ENCODE results near the gene WDR64.
A peak's percentile ranks its signal among the peaks of the same experiment; 100 is the strongest.

The WDR64 gene

DNA sequence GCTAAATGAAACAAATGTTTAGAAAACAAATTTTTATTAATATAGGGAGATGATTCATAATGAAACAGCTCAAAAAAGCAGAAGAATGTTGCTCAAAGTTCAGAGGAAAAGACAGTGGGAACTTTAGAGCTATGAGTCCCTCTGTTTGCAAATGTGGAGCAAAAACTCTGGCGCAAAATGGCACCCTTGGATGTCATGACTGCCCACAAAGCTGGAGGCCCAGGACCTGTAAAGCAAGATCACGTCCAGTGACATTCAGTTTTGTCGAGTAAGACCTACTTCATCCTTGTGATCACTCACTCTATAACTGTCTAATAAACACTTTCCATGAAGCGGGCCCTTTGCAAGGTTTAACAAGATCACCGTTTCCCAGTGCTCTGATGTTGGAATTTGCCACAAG, 186.8 kb downstream of the WDR64 start:
- DNase-seq (ENCODE audit: low read depth): no peak

DNA sequence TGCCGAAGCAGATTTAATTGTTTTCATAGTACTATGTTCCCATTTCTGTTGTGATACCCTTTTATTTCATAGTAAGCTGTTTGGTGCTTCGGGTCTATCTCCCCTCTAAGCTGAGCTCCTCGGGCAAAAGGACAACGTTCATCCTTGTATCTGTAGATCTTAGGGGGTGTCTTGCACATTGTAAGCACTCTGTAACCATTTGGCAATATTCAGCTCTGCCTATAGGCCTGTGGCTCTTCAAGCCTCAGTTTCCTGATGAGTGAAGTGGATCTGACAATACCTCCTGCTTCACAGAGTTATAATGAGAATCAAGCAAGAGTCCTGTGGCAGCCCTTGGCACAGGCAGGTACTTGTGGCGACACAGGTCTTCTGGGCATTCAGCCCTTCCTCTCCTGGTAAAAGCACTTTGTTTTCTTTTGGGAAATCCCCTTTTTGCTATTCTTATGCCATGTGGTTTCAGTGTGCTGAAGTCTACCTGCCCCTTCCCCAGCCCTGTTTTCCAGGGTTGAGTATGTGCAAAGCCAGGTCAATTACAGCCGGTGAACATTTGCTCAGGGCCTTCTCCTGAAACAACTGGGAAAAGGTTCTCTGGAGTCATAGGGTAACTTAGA, 187.4 kb downstream of the WDR64 start:
- no peak for DNase-seq (ENCODE audit: low read depth)

DNA sequence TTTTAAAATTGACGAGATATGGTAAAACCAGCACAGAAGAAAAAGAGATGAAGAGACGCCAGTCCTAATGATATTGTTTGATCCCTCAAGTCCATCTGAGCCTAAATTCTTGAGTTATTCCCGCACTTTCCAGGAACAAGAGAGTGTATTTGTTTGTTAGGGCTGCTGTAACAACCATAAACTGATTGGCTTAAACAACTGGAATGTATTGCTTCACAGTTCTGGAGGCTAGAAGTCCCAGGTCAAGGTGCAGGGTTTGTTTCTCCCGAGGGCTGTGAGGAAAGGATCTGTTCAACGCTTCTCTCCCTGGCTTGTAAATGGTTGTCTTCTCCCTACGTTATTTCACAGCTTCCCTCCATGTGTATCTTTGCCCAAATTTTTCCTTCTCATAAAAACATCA, 188.1 kb downstream of the WDR64 start:
- no peak for DNase-seq (ENCODE audit: low read depth)

DNA sequence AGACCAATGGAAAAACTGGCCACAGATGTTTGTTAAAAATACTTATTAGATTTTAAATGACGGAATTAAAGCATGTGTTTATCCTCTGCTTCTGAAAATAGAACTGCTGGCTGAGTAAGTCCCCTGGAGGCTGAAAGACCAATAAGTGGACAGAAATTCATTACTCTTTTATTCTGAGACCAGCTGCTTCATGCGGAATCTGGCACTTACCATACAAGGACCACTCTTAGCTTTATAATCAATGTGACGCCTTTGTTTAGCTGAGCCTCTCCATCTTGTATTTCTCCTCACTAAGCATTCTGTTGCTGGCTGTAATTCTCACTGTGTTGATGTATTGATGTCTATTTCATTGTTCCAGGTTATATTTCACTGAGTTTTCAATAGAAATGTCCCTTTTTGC, 189.6 kb downstream of the WDR64 start:
- no peak for DNase-seq (ENCODE audit: low read depth)

DNA sequence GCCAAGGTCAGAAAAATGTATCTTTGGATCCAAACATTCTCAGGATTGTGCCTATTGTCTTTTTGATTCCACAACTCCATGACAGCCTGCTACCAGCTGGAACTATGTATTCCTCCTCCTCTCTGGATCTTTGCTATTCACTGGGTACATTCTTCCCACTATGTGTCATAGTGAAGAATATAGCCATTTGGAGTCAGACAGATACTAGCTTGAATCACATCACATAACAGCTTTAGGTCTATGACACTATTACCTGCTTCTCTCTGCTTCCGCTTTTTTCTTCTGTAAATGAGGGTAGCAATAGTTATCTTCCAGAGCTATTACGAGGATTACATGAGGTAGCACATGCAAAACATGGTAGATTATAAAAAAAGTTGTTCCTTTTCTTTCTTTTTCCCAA, 190.5 kb downstream of the WDR64 start:
- no peak for DNase-seq (ENCODE audit: low read depth)

DNA sequence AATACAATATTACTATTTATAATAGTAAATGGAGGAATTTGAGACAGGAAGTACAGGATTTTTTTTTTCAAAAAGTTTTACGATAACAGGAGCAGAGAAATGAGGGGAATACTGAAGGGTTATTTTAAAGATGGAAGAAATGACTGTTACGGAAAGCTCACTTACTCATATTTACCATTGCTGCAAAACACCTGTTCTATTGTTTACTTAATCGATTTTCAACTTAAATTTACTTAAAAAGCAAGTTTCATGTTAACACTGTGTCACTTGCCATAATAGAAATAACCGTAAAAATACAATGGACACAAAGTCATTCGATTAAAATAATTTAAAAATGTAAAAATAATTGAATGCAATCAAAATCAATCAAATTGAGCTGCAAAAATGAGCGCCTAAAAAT, 192.5 kb downstream of the WDR64 start:
- DNase-seq (ENCODE audit: low read depth): no peak

DNA sequence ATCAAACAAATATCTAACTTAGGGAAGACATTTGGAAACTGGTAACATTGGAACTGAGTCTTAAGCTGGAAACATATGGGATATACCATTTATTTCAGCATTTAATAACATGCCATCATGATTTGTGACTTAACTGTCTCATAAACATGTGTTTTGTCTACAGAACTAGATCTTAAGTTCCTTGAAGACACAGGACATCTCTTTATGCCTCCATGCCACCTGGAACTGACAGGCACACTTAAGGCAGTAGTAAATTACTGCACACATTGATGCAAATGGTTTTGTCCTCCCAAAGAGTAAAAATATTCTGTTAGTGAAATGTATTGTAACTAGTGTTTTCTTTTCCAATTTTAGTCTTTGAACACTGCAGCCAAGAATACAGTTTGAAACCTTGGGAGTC, 194.3 kb downstream of the WDR64 start:
- no peak for DNase-seq (ENCODE audit: low read depth)

DNA sequence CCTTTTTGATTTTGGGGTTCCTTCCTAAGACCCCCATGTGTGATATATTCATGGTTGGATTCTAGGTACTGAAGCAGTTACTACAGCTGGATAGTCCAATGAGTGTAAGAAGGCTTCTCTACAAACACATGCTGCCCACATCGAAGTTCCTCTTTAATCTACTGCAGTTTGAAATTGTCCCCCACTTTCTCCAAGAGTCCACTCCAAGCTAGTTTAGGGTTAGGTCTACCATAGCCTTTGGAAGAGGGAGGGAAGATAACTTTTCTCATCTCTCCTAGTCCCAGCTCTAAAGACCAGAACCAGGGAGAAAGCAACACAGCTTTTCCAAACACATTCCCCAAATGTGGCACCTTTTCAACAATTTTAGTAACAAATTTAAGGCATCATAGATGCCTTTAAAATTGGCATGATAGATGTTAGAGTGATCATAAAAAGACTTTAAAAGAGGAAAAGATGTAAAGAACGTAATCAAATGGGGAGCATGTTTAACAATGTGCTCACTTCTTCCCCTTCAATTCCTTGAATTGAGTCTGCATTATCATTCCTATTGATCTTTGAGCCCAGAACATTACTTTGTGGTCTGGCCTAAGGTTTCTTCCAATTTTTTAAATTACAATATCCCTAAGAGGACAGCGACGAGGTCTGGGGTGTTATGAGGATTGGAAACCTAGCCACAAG, 194.9 kb downstream of the WDR64 start:
- DNase-seq (ENCODE audit: low read depth): no peak

DNA sequence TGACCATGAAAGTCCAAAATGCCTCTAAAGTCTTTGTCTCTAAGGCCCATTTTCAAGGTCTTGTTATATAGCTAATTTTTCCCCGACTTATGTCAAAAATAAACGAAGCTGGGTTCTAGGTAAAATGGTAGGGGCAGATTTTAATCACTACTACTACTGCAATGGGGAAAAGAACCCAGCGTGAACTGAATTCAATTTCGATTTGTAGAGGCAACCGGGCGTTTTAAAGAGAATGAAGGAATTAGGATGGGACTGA, 195.4 kb downstream of the WDR64 start:
- DNase-seq (ENCODE audit: low read depth): no peak

DNA sequence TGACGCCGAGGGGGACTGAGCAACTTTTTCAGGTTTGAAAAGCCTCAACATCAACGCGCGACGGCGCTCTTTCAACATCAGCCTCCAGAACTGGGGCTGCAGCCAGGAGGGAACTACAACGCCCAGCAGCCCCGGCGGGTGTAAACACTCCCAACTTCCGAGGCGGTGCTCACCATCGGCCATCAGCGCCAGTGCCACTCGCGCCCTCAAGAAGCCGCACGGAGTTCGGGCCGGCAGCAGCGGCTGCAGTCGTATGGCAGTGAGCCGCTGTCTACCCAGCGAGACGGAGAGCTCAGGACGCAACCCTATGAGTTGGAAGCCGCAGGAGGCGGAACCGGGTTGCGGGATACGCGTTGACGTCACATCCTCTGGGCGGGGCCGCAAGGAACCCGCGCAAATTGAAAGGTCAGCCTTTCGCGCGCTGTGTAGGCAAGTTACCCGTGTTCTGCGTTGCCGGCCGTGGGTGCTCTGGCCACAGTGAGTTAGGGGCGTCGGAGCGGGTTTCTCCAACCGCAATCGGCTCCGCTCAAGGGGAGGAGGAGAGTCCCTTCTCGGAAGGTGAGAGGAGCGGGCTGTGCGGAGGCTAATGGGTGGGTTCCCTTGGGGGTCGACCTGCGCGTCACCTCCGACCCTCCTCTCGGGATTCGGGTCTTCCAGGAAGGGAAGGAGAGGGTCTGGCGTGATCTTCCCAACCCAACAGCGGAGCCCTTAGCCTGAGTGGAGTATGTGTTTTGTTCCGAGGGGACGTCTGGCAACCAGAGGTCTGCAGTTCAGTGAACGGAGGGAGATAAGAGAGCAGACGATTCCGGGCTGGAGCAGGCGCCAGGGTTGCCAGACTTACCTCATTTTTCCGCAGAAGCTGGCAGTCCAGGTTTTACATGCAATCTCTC, 196.0 kb downstream of the WDR64 start, which contains the start of gene EXO1:
EXO1 (plus strand) TSS at position 409 of the 890 bp plus-strand sequence. CDS start 2,222 bp downstream, outside the sequence.
- peak; percentile 80 for DNase-seq (ENCODE audit: low read depth)

DNA sequence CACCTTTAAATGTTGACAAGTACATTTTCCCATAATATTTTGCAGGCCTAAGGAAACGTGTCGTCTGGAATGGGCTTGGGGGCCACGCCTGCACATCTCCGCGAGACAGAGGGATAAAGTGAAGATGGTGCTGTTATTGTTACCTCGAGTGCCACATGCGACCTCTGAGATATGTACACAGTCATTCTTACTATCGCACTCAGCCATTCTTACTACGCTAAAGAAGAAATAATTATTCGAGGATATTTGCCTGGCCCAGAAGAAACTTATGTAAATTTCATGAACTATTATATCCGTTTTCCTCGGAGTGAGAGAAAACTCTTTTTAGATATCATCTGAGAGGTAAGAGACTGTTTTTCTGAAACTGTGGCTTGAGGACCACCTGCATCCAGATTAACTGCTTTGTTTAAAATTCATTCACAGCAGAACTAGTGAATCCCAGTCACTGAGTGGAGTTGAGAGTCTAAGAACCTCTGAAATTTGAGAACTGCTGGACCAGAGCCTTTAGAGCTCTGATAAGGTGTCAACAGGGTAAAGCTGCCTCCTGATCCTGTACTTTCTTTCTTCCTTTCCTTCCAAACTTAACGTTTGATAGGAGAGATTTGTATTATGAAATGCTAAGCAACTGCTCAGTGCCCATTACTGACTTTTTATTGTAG, 196.7 kb downstream of the WDR64 start:
- no peak for DNase-seq (ENCODE audit: low read depth)

DNA sequence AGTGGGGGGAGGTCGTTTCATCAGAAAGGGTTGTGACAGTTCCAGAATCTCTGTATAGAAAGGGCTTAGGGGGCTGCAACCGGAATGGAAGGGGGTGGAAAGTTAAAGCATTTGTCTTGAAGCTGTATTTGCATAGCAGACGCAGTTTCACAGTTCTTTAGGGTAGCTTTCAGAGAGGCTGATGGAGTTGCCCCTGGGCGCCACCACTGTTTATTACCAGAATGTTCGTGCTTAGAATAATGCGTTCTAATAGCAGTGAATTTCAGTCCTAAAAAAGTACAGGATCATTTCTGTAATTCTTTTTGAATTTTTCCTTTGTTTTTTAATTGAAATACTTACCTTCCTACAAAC, 197.2 kb downstream of the WDR64 start:
- no peak for DNase-seq (ENCODE audit: low read depth)

Data from HS-27A (cell line).